NCI-H2171 treated with DMSO at 0.1 percent for 48 hours (cell line): ENCODE results near the gene SECISBP2.

Source experiments
- DNase-seq: peaks from one replicate; lab custom pipeline; 2025; lab: John Stamatoyannopoulos, UW

SECISBP2 gene

DNA sequence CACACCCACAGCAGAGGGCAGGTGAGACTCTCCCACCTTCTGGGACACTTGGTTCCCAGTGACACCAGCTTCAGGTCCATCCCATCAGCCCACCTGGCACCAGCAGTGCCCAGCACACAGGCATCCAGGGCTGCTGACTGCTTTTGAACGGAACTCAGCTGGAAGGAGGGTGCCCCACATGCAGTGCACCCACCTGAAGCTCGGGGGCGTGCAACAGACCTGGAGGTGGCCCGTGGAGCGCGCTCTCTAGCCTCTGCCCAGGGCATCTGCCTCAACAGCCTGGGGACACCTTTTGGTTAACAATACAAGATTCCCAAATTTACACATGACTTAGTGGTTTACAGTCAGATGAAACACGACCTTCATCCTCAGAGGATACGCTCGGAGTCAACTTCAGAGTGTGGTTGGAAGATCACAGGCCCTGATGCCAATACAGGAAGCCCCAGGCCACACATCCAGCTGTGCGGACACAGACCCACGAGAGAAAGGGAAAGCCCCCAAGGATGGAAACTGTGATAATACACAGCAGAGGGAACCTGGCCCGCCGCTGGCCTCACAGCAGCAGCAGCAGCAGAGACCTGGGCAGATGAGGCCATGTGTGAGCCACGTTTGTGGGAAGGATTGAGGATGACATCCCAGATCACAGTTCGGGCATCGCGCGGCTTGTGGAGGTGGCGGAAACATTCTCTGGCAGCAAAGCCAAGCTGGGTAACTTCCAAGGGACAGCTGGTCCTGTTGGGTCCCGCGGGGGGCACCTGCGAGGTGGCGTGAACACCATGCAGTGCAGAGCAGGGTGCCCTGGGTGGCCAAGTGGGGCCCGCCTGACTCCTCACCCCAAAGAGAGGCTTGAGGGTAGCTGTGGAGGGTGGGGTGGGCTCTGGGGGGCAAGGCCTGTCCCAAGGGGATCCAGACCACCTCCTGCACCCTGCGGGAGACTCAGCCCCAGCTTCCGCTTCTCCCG lies 64.0 kb downstream of the SECISBP2 start:
- DNase-seq: no peak

DNA sequence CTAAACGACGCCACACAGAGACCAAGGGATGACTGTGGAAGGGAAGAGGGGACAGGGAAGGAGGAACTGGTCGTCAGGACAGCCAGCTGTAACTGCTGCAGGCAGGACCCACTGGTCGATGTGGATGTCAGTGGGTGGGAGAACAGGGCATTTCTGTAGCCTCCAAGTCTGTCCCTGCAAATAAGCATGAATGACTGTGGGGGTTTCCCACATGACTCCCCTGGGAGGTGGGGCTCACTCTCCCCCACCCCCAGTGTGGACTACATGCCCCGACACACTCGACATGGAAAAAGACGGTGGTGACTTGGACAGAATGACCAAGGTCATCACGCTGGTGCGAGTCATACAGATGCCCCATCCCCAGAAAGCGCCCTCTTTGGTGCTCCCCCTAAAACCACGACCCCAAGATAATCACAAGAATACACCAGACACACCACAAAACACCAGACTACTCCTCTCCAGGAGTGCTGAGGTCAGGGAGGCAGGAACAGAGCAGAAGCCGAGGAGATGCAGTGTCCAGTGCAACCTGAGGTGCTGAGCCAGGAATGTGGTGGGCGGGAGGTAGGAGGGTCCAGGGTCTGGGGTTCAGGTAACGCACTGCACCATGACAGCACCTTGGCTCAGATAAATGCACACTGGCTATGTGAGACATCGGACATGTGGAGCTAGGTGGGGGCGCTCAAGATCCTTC lies 64.9 kb downstream of the SECISBP2 start:
- DNase-seq: no peak

DNA sequence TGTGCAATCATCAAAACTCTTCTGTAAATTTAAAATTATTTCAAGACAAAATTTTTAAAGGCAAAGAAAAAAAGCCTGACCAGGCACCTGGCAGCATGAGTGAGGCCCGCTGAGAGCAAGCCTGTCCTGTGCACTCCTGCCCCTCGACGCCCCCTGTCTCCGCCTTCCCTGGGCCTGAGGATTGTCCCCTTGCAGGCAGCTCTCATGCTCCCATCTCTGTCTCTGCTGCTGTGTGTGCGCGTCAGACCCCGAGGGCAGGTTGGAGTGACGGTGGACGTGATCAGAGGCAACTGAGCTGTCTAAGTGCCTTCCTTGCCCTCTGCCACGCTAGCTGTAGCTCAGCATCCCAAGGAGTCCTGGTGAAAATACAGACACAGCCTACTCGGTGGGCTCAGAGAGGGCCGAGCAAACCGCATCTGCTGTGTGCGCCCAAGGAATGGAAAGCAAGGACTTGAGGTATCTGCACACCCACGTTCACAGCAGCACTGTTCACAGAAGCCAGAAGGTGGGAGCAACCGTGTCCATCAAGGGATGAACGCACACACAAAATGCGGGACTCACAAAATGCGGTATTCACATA lies 65.5 kb downstream of the SECISBP2 start:
- no peak for DNase-seq

DNA sequence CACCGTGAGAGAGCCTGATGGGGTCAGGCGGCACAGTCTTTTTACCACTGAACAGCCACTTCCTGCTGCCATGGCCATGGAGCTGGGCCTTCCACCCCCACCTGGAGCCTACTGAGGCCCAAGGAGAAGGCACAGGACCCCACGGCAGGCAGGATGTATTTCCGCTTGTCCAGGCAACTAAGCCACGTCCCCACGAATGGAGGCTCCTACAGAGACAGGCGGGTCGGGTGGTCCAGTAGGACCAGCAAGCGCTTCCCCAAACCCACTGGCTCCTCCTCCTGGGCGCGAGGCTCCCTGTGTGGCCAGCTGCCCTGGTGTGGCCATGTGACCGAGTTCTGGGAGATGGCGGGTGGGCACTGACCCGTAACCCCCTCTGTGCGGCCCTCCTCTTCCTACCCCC lies 66.5 kb downstream of the SECISBP2 start:
- no peak for DNase-seq

DNA sequence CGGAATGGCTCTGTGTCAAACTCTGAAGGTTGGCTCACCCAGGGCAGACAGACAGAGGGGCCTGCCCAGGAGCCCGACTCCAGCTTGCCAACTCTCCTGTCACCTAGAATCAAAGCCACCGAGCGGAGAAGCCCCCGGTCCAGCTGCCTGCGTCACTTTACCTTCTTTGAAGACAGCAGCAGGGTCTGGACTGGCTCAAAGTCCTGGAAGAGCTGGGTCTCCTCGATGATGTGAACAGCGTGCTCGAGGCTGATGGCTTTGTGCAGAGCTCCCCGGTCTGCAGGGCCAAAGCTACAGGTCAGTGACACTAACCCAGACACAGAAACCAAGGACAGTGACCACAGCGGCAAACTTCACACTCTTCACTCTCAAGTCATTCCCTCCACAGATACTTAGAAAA lies 67.9 kb downstream of the SECISBP2 start:
- no peak for DNase-seq

DNA sequence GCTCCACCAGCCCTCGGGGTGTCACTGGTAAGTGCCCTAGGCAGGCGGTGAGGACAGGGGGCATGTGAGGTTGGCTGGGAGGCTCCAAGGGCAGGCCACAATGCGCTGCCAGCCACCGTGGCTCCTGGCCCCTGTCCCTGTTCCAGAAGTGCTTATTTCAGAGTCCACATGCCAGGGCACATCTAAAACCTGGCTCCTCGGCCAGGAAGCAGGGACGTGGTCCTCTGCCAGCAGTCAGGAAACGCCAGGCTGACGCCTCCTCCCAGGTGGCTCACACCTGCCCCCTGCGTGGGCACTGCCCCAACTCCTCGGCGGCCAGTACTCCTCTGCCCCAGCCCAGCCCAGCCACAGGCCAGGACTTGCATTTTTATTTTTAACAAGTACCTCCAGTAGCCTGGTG lies 68.5 kb downstream of the SECISBP2 start:
- no peak for DNase-seq

DNA sequence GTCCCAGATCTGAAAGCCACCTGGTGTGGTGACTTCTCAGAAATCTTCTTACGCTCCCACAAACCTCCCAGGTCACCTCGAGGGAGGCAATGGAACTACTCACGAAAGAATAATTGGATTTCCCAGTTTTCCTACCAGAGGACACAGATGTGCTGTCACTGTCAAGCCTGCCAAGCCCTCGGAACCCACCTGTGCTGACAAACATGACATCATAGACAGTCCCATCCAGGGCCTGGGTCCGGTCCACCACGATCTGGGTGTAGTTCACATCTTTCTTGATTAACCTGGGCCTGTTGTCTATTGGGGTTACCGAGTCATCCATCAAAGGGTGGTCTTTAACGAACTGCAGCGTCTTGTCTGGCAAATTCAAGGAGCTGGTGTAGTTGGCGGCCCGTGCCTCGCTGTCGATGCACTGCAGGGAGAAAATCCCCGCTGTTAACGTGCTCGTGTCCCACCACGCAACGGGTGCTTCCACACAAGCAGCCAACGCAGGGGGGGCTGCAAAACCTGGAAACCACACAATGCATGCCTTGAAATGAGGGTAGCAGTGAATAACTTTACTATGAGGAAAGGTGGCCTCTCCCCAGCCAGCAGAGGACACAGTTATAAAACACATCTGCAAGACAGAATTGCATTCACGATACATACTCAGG lies 69.0 kb downstream of the SECISBP2 start:
- no peak for DNase-seq

DNA sequence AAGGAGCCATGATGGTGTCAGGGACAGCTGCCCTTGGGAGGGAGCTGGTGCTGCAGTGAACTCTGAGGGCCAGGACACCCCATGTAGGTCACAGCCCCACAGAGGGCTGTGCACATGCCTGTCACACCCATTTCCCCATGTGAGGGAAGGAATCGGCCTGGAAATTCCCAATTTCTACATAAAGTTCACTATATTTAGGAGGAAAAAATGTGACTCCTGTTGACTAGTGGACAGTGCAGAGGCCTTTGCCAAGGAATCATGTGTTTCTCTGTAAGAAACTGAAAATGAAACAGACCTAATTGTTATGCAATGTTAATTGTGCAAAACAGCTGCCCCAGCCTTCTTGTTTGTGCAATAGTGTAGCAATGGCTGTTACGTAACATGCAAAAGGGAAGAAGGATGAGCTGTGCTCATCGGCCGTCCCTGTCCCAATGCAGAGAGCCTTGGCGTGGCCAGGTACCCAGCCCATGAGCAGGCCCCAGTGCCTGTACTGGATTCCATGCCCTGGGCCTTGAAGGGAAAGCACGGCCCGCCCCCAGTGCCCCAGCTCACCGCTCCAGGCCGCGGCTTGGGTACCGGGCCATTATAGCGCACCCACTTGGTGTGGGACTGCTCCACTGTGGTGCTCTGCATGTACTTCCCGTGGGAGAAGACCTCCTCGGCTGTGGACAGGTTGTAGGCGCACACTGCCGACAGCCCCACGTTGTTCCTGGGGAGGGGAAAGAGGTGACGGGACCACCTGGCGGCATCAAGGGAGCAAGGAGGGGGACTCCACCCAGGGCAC lies 70.0 kb downstream of the SECISBP2 start:
- DNase-seq: no peak

DNA sequence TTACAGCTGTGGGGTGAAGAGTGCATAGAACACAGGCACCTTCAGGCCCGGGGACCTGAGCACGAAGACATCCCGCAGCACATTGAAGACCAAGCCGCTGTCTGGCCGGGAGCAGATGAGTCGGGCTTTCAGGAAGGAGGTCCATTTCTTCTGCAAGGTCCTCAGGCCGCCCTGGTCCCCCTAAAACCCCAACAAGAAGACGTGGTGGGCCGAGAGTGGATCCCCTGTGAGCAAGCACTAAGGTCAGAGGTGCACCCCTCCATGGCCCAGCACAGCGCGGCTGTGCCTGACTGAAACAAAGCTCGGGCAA lies 70.5 kb downstream of the SECISBP2 start:
- no peak for DNase-seq

DNA sequence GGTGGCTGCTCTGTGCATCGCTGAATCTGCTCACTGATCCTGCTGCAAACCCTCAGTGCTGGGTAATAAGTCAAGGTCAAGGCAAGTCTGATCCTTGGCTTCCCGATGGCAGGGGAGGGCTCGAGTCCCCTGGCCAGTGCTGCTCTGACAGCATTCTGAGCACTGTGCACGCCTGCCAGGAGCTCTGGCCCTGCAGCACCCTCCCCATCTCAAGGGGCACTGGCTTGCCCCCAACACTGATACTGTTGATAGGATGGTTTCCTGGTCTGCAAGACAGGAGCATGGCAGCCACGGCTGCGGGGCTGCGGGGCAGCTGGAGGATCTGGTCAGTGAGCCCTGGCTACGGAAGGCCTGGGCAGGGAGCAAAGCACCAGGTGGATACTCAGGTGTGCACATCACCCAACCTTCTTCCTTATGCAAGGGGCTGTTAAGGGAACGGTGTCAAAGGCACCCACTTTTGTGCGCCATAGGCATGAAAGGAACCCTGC lies 71.8 kb downstream of the SECISBP2 start:
- DNase-seq: no peak

DNA sequence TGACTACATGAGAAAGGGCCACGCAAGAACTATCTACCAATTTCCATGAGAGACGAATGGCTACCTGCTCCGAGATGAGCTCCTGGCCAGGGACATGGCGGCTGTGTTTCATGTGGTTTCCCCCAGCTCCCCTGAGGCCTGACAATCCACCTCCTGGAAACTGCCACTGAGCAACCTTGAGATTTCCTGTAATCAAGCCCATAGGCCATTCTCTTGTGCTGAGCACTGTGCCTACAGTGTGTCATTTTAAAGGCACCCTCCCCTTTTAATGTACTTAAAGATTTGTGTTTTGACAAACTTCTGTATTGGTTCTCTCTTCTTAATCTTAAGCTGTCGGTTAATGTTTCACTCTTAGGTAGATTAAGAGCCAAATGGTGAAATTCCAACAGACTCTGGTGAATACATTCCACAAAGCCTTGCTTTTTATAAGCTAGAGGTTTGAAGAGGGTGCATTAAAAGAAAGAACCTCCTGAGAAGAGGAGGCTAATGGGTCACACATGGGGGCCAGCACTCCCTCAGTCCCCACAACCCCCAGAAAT lies 72.3 kb downstream of the SECISBP2 start:
- no peak for DNase-seq

DNA sequence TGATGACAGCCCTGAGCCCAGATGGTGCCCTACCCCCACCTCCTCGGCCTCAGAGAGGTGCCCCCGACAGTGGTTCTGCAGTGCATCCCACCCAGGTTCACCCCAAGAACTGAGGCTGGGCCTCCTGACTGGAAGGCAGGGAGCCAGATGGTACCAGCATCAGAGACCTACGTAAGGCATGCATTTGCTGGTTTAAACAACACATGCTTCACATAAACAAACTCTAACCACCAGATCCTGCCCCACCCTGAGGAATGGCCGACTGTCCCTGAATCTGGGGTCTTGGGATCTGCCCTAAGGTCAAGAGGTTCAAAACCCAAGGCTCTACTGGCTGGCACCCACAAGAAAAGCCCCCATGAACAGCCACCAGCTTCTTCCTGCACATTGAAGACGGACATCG lies 73.3 kb downstream of the SECISBP2 start:
- no peak for DNase-seq

DNA sequence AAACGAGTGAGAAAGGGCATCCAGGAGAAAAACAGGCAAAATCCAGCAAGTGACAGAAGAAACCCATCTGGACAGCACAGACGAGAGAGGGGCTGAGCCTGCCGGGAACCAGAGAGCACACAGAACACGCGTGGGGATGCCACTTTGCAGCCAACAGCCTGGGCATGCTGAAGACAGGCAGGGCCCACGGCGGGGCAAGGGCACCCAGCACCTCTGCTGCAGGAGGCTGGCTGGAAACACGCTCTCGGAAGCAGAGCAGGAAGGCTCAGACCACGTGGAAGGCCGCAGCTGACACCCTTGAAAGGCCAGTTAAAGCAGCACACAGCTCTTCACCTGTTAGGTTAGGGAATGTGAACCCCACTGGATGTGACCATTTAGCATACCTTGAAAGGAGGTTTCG lies 76.1 kb downstream of the SECISBP2 start:
- no peak for DNase-seq

DNA sequence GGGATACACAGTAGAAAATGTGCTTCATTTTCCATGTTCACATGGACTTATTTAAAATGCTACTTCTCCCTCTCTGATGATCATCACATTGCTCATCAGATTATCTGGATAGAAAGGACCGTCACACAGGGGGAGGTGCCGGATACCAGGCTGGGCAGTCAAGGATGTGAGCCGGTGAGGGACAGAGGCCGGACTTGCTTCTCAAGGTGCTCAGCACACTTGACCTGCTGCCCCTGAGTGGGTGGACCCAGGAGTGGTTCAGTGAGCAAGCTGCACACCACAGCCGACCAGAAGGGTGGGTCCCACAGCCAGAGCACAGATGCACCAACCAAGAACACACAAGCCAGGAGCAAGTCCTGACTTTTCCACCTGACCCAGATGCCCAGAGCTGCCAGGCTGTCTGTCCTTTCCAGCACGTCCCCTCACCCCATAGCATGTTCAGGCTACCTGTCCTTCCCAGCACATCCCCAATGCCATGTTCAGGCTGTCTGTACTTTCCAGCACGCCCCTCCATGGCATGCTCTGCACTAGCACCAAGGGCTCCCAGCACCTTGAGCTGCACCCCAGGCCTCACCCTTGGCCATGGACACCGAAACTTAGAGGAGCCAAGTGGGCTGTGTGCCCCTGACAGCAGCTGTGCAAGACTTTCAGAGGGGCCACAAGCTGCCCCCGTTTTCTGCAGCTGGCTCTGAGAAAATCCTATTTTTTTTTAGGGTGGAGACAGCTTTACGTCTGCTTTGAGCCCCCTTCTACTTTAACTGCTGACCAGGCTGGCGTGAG lies 77.8 kb downstream of the SECISBP2 start:
- no peak for DNase-seq

DNA sequence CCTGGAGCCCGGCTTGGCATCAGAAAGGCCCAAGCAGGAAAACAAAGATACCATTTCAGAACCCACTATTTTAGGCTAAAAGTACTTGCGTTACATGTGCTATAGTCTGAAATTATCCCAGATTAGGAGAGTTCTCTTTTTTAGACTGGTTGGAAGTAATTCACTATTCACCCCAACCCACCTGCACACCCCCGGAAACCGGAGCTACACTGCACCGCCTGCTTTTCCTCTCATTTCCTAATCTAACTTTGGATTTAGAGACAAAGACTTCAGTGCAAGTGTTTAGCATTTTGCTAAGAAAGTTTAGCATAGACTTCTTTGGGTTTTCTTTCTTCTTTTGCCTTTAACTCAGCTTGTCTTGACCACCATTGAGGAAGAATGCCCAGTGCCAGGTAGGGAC lies 79.2 kb downstream of the SECISBP2 start:
- DNase-seq: no peak

DNA sequence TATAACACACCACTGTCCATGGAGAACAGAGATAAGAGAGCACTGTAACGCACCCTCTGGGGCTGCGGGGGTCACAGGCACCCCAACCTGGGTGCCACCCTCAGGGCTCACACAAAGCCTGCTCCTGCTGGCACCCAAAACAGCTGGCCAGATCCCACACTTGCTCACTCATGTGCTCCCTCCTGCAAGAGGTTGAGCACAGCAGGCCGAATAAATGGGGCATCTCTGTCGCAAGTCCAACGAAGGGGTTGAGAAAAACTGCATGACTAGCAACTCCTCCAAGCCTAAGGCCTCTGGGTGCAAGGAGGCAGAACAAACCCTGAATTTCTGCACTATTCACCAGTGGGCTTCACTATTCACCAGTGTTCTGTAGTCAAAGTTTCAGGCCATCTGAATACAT lies 80.3 kb downstream of the SECISBP2 start:
- DNase-seq: no peak

DNA sequence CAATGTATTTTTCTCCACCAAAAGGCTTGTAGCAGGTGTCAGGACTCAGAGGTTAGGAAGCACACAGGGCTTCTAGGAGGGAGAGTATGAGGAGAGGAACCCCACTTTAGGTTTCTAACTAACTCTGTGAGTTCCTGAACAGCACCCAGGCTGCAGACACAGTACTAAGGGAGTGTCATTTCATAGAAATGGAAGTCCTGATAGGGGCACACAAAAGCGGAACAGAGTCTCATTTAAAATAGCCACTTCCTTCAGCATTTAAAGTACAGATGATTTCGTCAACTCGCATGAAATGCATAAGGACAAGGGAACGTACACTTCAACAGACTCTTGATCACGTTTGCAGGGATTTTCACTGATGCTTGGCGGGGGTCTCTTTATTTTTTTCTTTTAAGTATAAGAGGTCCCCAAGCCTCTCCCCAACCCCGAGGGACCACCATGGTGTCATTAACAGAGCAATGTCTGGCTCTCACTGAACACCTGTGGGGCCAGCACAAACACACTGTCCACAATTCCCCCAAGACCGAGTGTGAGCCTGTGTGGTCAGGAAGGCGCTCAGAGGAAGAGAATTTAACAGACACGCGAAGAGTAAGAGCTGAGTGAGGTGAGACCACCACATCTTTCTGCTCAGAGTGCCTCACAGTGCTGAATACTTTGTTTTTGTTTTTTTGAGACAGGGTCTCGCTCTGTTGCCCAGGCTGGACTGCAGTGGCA lies 82.3 kb downstream of the SECISBP2 start:
- DNase-seq: no peak

DNA sequence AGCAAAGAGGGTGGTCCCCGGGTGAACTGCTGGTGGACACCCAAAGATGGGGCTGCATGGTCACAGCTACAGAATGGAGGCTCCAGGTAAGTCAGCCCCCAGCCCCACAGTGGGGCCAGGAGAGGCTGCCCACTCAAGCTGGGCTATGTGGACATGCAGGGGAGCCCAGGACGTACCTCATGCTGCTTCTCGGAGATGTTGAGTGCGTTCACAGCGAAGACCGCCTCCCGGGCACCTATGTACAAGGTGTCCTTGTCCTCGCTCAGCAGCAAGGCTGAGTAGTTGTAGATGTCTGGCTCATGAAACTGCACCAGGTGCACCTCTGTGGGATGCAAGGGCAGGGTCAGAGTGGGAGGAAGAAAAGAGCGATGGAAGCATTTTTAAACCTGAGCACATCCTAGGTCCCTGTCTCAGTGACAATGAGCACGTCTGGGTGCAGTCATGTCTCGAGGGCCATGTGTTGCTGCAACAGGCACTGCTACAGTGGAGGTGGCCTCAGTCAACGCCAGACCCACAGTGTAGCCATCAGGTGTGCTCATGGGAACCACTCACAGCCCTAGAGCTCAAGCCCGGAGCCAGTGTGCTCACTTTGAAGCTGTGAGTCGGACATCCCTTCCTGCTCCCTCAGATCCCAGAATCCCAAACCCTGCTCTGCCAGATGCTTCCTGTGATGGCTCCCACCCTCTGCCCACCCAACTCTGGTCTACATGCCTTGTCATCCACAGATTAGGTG lies 84.6 kb downstream of the SECISBP2 start:
- no peak for DNase-seq

DNA sequence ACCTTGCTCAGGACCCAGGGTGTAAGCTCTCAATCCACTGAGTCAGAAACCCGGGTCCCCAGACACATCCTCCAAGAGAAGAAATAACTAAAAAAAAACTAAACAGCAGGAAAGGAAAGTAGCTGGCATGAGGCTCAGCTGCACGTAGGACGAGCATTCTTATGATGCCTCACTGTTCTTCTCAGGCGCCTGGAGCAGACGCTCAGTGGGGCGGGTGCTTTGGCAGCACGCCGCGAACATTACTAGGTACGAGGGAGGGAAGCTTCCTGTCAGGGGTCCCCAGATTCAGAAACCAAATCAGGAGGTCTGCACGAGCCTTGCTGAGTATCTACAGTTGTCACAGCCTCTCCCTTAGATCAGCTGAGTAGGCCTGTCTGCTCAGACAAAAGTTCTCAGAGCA lies 85.8 kb downstream of the SECISBP2 start:
- no peak for DNase-seq
